Raji (cell line): ENCODE data around the gene EME2.

Source experiments
- POLR2A ChIP-seq: IDR thresholded peaks from 2 replicates; pipeline ENCODE4 v1.6.1; 2011; ENCODE audit warnings: low read depth, low read length, control low read depth; ENCODE audit not compliant: insufficient read depth

EME2 gene

DNA sequence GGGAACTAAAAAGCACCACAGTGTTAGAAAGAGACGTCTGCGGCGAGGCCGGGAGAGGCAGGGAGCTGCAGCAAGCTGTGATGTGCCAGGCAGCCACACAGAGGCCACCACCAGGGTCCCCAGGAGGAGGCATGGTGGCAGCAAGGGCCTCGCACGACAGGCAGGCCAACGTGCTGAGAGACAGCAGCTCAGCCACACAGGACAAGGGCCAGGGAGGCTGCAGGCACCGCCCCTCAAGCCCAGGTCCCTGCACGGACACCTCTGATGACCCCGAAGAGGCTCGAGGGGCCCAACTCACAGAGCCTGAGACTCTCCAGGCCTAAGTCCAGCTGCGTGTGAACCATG lies 48.3 kb downstream of the EME2 start:
- no peak for TF ChIP-seq POLR2A

DNA sequence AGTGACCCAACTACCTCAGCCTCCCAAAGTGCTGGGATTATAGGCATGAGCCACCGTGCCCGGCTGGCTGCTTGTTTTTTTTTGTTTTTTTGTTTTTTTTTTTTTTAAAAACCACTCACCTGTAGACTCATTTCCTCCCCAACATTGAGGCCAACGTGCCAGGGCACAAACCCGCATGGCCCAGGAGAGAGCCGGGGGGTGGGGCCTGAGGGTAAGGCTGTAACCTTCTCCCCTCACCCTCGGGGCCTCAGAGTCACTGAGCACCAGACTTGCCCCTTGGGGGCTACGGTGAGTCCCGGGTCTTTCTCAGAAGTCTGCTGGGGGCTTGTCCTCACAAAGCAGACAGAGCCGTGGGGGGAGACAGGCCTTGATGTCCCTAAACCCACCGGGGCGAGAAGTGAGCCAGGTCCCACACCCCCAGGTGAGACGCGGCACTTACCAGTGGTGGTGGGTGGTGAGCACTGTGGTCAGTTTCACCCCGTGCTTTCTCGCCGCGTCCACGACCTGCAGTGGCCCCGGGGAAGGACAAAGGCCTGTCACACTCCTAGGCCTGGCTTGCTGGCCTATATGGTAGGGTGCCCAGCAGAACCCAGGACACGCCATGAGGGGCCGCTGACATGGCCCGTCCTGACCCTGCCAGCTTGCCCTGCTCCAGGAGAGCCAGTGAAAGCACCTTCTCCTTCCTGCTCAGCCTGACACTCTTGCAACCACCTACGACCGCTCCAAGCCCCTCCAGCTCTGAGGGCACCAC lies 49.4 kb downstream of the EME2 start:
- no peak for TF ChIP-seq POLR2A

DNA sequence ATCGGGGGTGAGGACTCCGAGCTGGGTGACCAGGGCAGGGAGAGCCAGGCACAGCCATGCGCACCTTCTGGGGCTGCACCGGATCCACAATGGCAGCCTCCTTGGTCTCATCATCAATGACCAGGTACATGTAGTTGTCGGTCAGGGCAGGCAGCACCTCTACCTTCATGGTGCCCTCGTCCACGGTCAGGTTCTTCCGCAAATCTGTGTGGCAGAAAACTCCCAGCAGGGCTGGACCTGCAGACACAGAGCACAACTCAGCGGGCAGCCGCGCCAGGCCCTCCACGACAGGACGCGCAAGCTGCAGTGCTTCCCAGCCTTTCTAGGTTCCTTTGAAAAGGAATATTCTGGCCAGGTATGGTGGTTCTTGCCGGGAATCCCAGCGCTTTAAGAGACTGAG lies 50.2 kb downstream of the EME2 start:
- TF ChIP-seq POLR2A = no peak

DNA sequence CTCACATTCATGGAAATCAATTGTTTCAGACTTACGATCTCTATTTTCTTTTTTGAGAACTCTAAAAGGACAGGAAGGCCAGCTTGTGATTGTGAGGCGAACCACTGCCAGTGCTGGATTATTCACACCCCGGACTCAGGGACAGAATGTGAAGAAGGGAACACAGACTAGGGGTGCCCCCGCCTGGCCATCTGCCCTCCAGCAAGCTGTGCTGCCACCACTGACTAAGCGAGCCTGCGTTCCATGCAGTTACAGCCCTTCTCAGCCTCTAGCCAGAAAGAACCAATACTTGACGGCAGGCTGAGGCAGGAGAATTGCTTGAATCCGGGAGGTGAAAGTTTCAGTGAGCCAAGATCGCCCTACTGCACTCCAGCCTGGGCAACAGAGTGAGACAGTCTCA lies 51.2 kb downstream of the EME2 start:
- no peak for TF ChIP-seq POLR2A

DNA sequence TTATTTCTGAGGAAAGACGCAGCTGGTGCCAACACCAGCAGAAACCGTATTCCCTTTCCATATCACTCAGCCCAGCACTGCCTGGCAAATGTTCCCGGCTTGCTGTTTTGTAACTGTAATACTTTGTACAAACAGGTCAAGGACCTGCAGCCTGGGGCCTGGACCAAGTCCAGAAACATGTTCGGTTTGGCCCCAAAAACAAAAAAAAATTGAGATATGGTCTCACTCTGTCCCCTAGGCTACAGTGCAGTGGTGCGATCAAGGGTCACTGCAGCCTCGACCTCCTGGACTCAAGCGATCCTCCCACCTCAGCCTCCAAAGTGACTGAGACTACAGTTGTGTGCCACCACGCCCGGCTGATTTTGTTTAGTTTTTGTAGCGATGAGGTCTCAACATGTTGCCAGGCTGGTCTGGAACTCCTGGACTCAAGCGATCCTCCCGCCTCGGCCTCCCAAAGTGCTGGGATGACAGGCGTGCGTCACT lies 52.8 kb downstream of the EME2 start:
- no peak for TF ChIP-seq POLR2A
